ENCODE measurements around the gene PPP2R2C. TPM values are rescaled to one million over a fixed set of nuclear protein-coding genes. Genes with fewer than 3 reads are reported as not detected.

Gene PPP2R2C
- total and polyA plus RNA-seq, 10 of the 15 experiments (the other 5 are each of a cell fraction or from before 2014, with no cell fraction given): 0.13 to 0.15 TPM; not detected in 8

- FAIRE-seq: no peak
- SMC1A ChIA-PET (ENCODE audit: uncharacterized antibody, unreplicated experiment): no interaction called here
- intact Hi-C loops (cut with micrococcal nuclease; ENCODE audit: unreplicated experiment): no loop called here
Measured at GRCh38 chr4:6498511-6499237, 26.3 kb upstream of the PPP2R2C start.

GRCh38 chr4:6497796-6498195 lies 25.4 kb upstream of the PPP2R2C start:
- POLR2A ChIA-PET: no interaction called here
- WGBS (ENCODE audit: insufficient coverage, insufficient replicate concordance, low lambda C conversion rate, missing lambda C conversion rate): 28% methylated on average over 8 of the region's 8 CpGs
- Histone ChIP-seq H3K27me3 (replicated peaks in 1 of 2; ENCODE audit: control insufficient read depth in 2 of 2, insufficient read depth in 2 of 2, low read length in 1 of 2) (peaks cover 0 to 2% of the 10 kb centered on the region in 2 experiments; a peak in 1 of 4 replicates), H3K36me3 (ENCODE audit: control insufficient read depth in 2 of 2, insufficient read depth in 2 of 2, low read length in 1 of 2) (no peaks in the 10 kb centered on the region), H3K27ac (ENCODE audit: control insufficient read depth, insufficient read depth) (no peak overlapping the region), H3K9me3 (replicated peaks; ENCODE audit: control insufficient read depth, insufficient read depth, low read length) (no peaks in the 10 kb centered on the region), H4K20me1 (ENCODE audit: control insufficient read depth, insufficient read depth) (no peaks in the 10 kb centered on the region), H3K4me1 (ENCODE audit: control insufficient read depth, insufficient read depth, low read length) (no peaks in the 10 kb centered on the region), H3K4me2 (ENCODE audit: control insufficient read depth, insufficient read depth) (no peak overlapping the region), H3K9ac (ENCODE audit: control insufficient read depth, insufficient read depth, low read length) (no peak overlapping the region), H3K4me3 (no peak overlapping the region), H3K79me2 (ENCODE audit: control insufficient read depth, insufficient read depth, low read length) (no peaks in the 10 kb centered on the region), H2AFZ (ENCODE audit: control insufficient read depth, low read depth, low read length) (no peak overlapping the region)
- SMC1A ChIA-PET (ENCODE audit: uncharacterized antibody, unreplicated experiment): no interaction called here
- FAIRE-seq (no peak), ATAC-seq (no peak), DNase-seq (ENCODE audit: low read depth, low spot score) (no peak)
- BruUV-seq (replicated peaks): no TSS peak
- in situ Hi-C loops (cut with MboI): no loop called here
- intact Hi-C loops (cut with micrococcal nuclease; ENCODE audit: unreplicated experiment): no loop called here
- no peak for TF ChIP-seq LARP7 (IDR thresholded peaks at IDR 0.05)
- TF ChIP-seq EED (IDR thresholded peaks at IDR 0.05; ENCODE audit: low read depth): no peak
- no peak for TF ChIP-seq CBX5 (IDR thresholded peaks at IDR 0.05; ENCODE audit: low read depth)
- TF ChIP-seq CREM (IDR thresholded peaks at IDR 0.05; ENCODE audit: low read depth): no peak
- TF ChIP-seq NR2F1 (conservative IDR thresholded peaks at IDR 0.05): no peak
- TF ChIP-seq MAX (IDR thresholded peaks at IDR 0.05; ENCODE audit: low read depth, low read length): no peak
- no peak for TF ChIP-seq MTA3 (IDR thresholded peaks at IDR 0.05; ENCODE audit: borderline replicate concordance, low read length)
- TF ChIP-seq ASH2L (IDR thresholded peaks at IDR 0.05; ENCODE audit: borderline replicate concordance, low read depth): no peak
- TF ChIP-seq ETV6 (conservative IDR thresholded peaks at IDR 0.05 in 1 of 2, IDR thresholded peaks at IDR 0.05 in 1 of 2; ENCODE audit: borderline replicate concordance in 1 of 2, low read depth in 1 of 2): no peak
- no peak for TF ChIP-seq FOS (IDR thresholded peaks at IDR 0.05; ENCODE audit: borderline replicate concordance, extremely low read depth, insufficient read length)
- TF ChIP-seq IKZF1 (conservative IDR thresholded peaks at IDR 0.05): no peak
- TF ChIP-seq BACH1 (IDR thresholded peaks at IDR 0.05; ENCODE audit: borderline replicate concordance): no peak
- TF ChIP-seq IKZF2 (IDR thresholded peaks at IDR 0.05): no peak
- CTCF ChIA-PET: no interaction called here
- RAD21 ChIA-PET (ENCODE audit: unreplicated experiment): no interaction called here

More at GRCh38 chr4:6498511-6499237, 26.3 kb upstream of the PPP2R2C start:
- CTCF ChIA-PET: no interaction called here
- in situ Hi-C loops (cut with MboI): no loop called here
- no peak for DNase-seq (ENCODE audit: low read depth, low spot score)
- H3K9me3 ChIP-seq (replicated peaks; ENCODE audit: control insufficient read depth, insufficient read depth, low read length): no peaks in the 10 kb centered on the region; the same call in 2 of the 3 replicates
- ATAC-seq: no peak
- no peak overlapping the region for H3K4me3 ChIP-seq
- H4K20me1 ChIP-seq (ENCODE audit: control insufficient read depth, insufficient read depth): no peaks in the 10 kb centered on the region
- RAD21 ChIA-PET (ENCODE audit: unreplicated experiment): no interaction called here
- 6% methylated on average over 11 of the region's 11 CpGs for WGBS (ENCODE audit: insufficient coverage, insufficient replicate concordance, low lambda C conversion rate, missing lambda C conversion rate)
- no peak overlapping the region for H3K4me2 ChIP-seq (ENCODE audit: control insufficient read depth, insufficient read depth)
- peaks cover 0 to 2% of the 10 kb centered on the region in 2 experiments; a peak in 1 of 4 replicates for H3K27me3 ChIP-seq (replicated peaks in 1 of 2; ENCODE audit: control insufficient read depth in 2 of 2, insufficient read depth in 2 of 2, low read length in 1 of 2)
- H3K79me2 ChIP-seq (ENCODE audit: control insufficient read depth, insufficient read depth, low read length): no peaks in the 10 kb centered on the region
- H3K4me1 ChIP-seq (ENCODE audit: control insufficient read depth, insufficient read depth, low read length): no peaks in the 10 kb centered on the region
- BruUV-seq (replicated peaks): no TSS peak
- POLR2A ChIA-PET: no interaction called here
- TF ChIP-seq RAD21 (IDR thresholded peaks at IDR 0.05; ENCODE audit: insufficient read depth, low read depth, low read length) (no peak), HCFC1 (IDR thresholded peaks at IDR 0.05; ENCODE audit: low read length) (no peak), NR2F1 (conservative IDR thresholded peaks at IDR 0.05) (no peak), SMAD5 (IDR thresholded peaks at IDR 0.05; ENCODE audit: low read depth) (no peak), ETV6 (conservative IDR thresholded peaks at IDR 0.05 in 1 of 2, IDR thresholded peaks at IDR 0.05 in 1 of 2; ENCODE audit: borderline replicate concordance in 1 of 2, low read depth in 1 of 2) (no peak), BACH1 (IDR thresholded peaks at IDR 0.05; ENCODE audit: borderline replicate concordance) (no peak), TCF12 (IDR thresholded peaks at IDR 0.05; ENCODE audit: low read depth, low read length) (no peak)
- TF ChIP-seq, protein P1, sequence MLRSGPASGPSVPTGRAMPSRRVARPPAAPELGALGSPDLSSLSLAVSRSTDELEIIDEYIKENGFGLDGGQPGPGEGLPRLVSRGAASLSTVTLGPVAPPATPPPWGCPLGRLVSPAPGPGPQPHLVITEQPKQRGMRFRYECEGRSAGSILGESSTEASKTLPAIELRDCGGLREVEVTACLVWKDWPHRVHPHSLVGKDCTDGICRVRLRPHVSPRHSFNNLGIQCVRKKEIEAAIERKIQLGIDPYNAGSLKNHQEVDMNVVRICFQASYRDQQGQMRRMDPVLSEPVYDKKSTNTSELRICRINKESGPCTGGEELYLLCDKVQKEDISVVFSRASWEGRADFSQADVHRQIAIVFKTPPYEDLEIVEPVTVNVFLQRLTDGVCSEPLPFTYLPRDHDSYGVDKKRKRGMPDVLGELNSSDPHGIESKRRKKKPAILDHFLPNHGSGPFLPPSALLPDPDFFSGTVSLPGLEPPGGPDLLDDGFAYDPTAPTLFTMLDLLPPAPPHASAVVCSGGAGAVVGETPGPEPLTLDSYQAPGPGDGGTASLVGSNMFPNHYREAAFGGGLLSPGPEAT (IDR thresholded peaks at IDR 0.05; ENCODE audit: low read depth): no peak
- H2AFZ ChIP-seq (ENCODE audit: control insufficient read depth, low read depth, low read length): no peak overlapping the region
- no peak overlapping the region for H3K27ac ChIP-seq (ENCODE audit: control insufficient read depth, insufficient read depth)
- no peaks in the 10 kb centered on the region for H3K36me3 ChIP-seq (ENCODE audit: control insufficient read depth in 2 of 2, insufficient read depth in 2 of 2, low read length in 1 of 2)
- no peak overlapping the region for H3K9ac ChIP-seq (ENCODE audit: control insufficient read depth, insufficient read depth, low read length)

Measured in GM12878 (cell line).